ENCODE results near the gene NSUN3.

GRCh38 chr3:94115482-94115881, 52.6 kb downstream of the NSUN3 start:
- TF ChIP-seq, protein P1, sequence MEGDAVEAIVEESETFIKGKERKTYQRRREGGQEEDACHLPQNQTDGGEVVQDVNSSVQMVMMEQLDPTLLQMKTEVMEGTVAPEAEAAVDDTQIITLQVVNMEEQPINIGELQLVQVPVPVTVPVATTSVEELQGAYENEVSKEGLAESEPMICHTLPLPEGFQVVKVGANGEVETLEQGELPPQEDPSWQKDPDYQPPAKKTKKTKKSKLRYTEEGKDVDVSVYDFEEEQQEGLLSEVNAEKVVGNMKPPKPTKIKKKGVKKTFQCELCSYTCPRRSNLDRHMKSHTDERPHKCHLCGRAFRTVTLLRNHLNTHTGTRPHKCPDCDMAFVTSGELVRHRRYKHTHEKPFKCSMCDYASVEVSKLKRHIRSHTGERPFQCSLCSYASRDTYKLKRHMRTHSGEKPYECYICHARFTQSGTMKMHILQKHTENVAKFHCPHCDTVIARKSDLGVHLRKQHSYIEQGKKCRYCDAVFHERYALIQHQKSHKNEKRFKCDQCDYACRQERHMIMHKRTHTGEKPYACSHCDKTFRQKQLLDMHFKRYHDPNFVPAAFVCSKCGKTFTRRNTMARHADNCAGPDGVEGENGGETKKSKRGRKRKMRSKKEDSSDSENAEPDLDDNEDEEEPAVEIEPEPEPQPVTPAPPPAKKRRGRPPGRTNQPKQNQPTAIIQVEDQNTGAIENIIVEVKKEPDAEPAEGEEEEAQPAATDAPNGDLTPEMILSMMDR (IDR thresholded peaks at IDR 0.05; ENCODE audit: borderline replicate concordance, extremely low read depth, low read length, poor library complexity, severe bottlenecking): peak; percentile 46
- no peak for TF ChIP-seq EZH2 (IDR thresholded peaks at IDR 0.05; ENCODE audit: borderline replicate concordance, low read depth, low read length, severe bottlenecking)

Measured in DND-41 (cell line).